ENCODE measurements around the gene PCCB.
A peak's percentile ranks its signal among the peaks of the same experiment; 100 is the strongest.
"Not testable (repeated sequence)": the region's sequence is repeated elsewhere in the genome, so short reads cannot be mapped to it uniquely, and the experiment has no call there.

Gene PCCB

GRCh38 chr3:136250059-136250902 is at the start of gene PCCB:
Gene PCCB, plus strand, starts transcription at chr3:136250340. Its CDS starts 36 bp downstream, at chr3:136250376.
- peak; percentile 97 for DNase-seq

GRCh38 chr3:136207489-136208115 is 42.5 kb upstream of the PCCB start:
- DNase-seq: no peak

- no peak for DNase-seq
These were observed 40.2 kb upstream of the PCCB start for GRCh38 chr3:136209921-136210320.

GRCh38 chr3:136211547-136211946 is 38.6 kb upstream of the PCCB start:
- DNase-seq: no peak

GRCh38 chr3:136222746-136223145 is 27.4 kb upstream of the PCCB start:
- DNase-seq: not testable (repeated sequence)

GRCh38 chr3:136232413-136232812 is 17.7 kb upstream of the PCCB start:
- DNase-seq: no peak

GRCh38 chr3:136235545-136235944 is 14.6 kb upstream of the PCCB start:
- no peak for DNase-seq

- DNase-seq: no peak
These were observed 14.0 kb upstream of the PCCB start for GRCh38 chr3:136236109-136236508.

GRCh38 chr3:136237103-136237502 is 13.0 kb upstream of the PCCB start:
- no peak for DNase-seq

- DNase-seq: no peak
These were observed 12.0 kb upstream of the PCCB start for GRCh38 chr3:136237961-136238649.

GRCh38 chr3:136239094-136239493 is 11.0 kb upstream of the PCCB start:
- DNase-seq: no peak

GRCh38 chr3:136245691-136246090 is 4.4 kb upstream of the PCCB start:
- no peak for DNase-seq

GRCh38 chr3:136247436-136247835 is 2.7 kb upstream of the PCCB start:
- DNase-seq: peak; percentile 22

GRCh38 chr3:136247855-136248590 is 2.1 kb upstream of the PCCB start:
- no peak for DNase-seq

GRCh38 chr3:136249091-136249490 is 1.0 kb upstream of the PCCB start:
- DNase-seq: no peak

- no peak for DNase-seq
These were observed 547 bp upstream of the PCCB start for GRCh38 chr3:136249593-136249992.

- peak; percentile 60 for DNase-seq
These were observed 842 bp downstream of the PCCB start for GRCh38 chr3:136250903-136251460.

- DNase-seq: no peak
These were observed 1.4 kb downstream of the PCCB start for GRCh38 chr3:136251511-136251910.

- no peak for DNase-seq
These were observed 5.7 kb downstream of the PCCB start for GRCh38 chr3:136255672-136256406.

- DNase-seq: no peak
These were observed 8.1 kb downstream of the PCCB start for GRCh38 chr3:136258199-136258598.

- DNase-seq: no peak
These were observed 11.7 kb downstream of the PCCB start for GRCh38 chr3:136261826-136262225.

GRCh38 chr3:136262559-136262958 is 12.4 kb downstream of the PCCB start:
- no peak for DNase-seq
